B cell (primary cell): Measurements from ENCODE around the gene ERAP2. TPM values are rescaled to one million over a fixed set of nuclear protein-coding genes. Genes with fewer than 3 reads are reported as not detected.
"Not testable (repeated sequence)": the region's sequence is repeated elsewhere in the genome, so short reads cannot be mapped to it uniquely, and the experiment has no call there.

ENCODE experiments used
- ATAC-seq: fragments of 200-7000 bp; cut with Tn5 transposase; one replicate; pipeline ENCODE4 v1.10.0; 2021; ENCODE audit warnings: low read depth, mild to moderate bottlenecking, moderate number of reproducible peaks, moderate library complexity
- CTCF ChIA-PET: fragments of 350-600 bp; sonication (Branson Sonifier 250); formaldehyde crosslinking; loops from one replicate; lab custom pipeline; 2021; ENCODE audit warnings: antibody characterized with exemption, inconsistent platforms; lab: Charles Lee
- POLR2A ChIA-PET: fragments of 350-600 bp; sonication (Branson Sonifier 250); formaldehyde crosslinking; loops from one replicate; lab custom pipeline; 2021; ENCODE audit warnings: antibody characterized with exemption; lab: Charles Lee
- DNase-seq: peaks from one replicate; pipeline ENCODE4 v3.0.0; 2013
- H2AFZ ChIP-seq: 2 replicates; pipeline ENCODE4 v1.6.1; 2012; ENCODE audit warnings: mild to moderate bottlenecking, low read depth, low read length; ENCODE audit not compliant: insufficient read depth, poor library complexity, severe bottlenecking
- H3K27ac ChIP-seq, 2 donors: 1 replicate in 1 of 2; 2 replicates in 1 of 2; pipeline ENCODE4 v1.5.1; 2012 to 2013; ENCODE audit warnings: low read length in 2 of 2, mild to moderate bottlenecking in 2 of 2, moderate library complexity in 1 of 2
- H3K27me3 ChIP-seq, 4 experiments: fragments of 200-600 bp in 1 of 4; sonication (generic) in 1 of 4; replicated peaks in 1 of 4; 1 replicate in 2 of 4; 2 replicates in 2 of 4; pipeline versions ENCODE4 v1.6.1 to v1.7.0; 2013 to 2016; ENCODE audit warnings: low read length in 3 of 4, mild to moderate bottlenecking in 2 of 4, mixed read lengths in 1 of 4, moderate library complexity in 1 of 4; ENCODE audit not compliant: insufficient read depth in 4 of 4, control insufficient read depth in 3 of 4; ENCODE audit errors: control extremely low read depth in 1 of 4
- H3K36me3 ChIP-seq, 2 experiments: replicated peaks in 1 of 2; 1 replicate in 1 of 2; 2 replicates in 1 of 2; pipeline versions ENCODE4 v1.6.1 to v1.7.1; 2013; ENCODE audit warnings: low read length in 1 of 2; ENCODE audit not compliant: insufficient read depth in 2 of 2, control insufficient read depth in 1 of 2; ENCODE audit errors: control extremely low read depth in 1 of 2, extremely low read depth in 1 of 2
- H3K4me1 ChIP-seq, 2 donors: fragments of 200-600 bp in 1 of 2; sonication (generic) in 1 of 2; 1 replicate in 1 of 2; 2 replicates in 1 of 2; pipeline versions ENCODE4 v1.5.1 to v1.6.1; 2013 to 2017; ENCODE audit warnings: low read length in 2 of 2; ENCODE audit not compliant: control insufficient read depth in 2 of 2, insufficient read depth in 2 of 2
- H3K4me2 ChIP-seq: replicated peaks from 2 replicates; pipeline ENCODE3; 2012; ENCODE audit warnings: mild to moderate bottlenecking, low read depth, low read length; ENCODE audit not compliant: poor library complexity, severe bottlenecking
- H3K4me3 ChIP-seq, 5 experiments: fragments of 200-600 bp in 1 of 5; sonication (generic) in 1 of 5; 1 replicate in 3 of 5; 2 replicates in 2 of 5; pipeline versions ENCODE4 v1.5.1 to v1.7.0; 2011 to 2016; ENCODE audit warnings: low read length in 4 of 5, mild to moderate bottlenecking in 4 of 5, low read depth in 2 of 5, control low read depth in 1 of 5, moderate library complexity in 1 of 5; ENCODE audit not compliant: insufficient read depth in 1 of 5; ENCODE audit errors: control extremely low read depth in 1 of 5, extremely low read depth in 1 of 5
- H3K79me2 ChIP-seq: fragments of 200-600 bp; sonication (generic); one replicate; pipeline ENCODE4 v1.6.0; 2016; ENCODE audit warnings: low read length; ENCODE audit not compliant: control insufficient read depth, insufficient read depth
- H3K9ac ChIP-seq: fragments of 200-600 bp; sonication (generic); 2 replicates; pipeline ENCODE4 v1.6.1; 2017; ENCODE audit warnings: mild to moderate bottlenecking, low read length, moderate library complexity
- H3K9me3 ChIP-seq, 3 donors: one replicate each; pipeline versions ENCODE4 v1.6.1 to v1.7.1; 2013; ENCODE audit warnings: low read length in 2 of 3; ENCODE audit not compliant: control insufficient read depth in 2 of 3, insufficient read depth in 1 of 3; ENCODE audit errors: control extremely low read depth in 1 of 3
- H4K20me1 ChIP-seq: 2 replicates; pipeline ENCODE4 v1.6.0; 2012; ENCODE audit warnings: mild to moderate bottlenecking, low read length; ENCODE audit not compliant: insufficient read depth, control insufficient read depth, poor library complexity, severe bottlenecking
- H3K27ac Mint-ChIP-seq: one replicate; pipeline ENCODE4 v1.8.0; 2021; ENCODE audit warnings: mixed read lengths
- H3K27me3 Mint-ChIP-seq: one replicate; pipeline ENCODE4 v1.8.0; 2021; ENCODE audit warnings: mixed read lengths
- H3K4me1 Mint-ChIP-seq: one replicate; pipeline ENCODE4 v1.8.0; 2021; ENCODE audit warnings: mixed read lengths
- H3K4me3 Mint-ChIP-seq: one replicate; pipeline ENCODE4 v1.8.0; 2021; ENCODE audit warnings: mixed read lengths
- H3K9me3 Mint-ChIP-seq: one replicate; pipeline ENCODE4 v1.8.0; 2022; ENCODE audit warnings: mixed read lengths; ENCODE audit not compliant: insufficient read depth
- EZH2 ChIP-seq: IDR thresholded peaks from 2 replicates; pipeline ENCODE4 v1.6.1; 2012; ENCODE audit warnings: borderline replicate concordance, low read depth, mild to moderate bottlenecking, moderate library complexity, low read length; ENCODE audit not compliant: insufficient read depth, poor library complexity, severe bottlenecking
- WGBS: methylation state at CpG from one replicate; pipeline ENCODE4 v1.1.5; 2013; ENCODE audit warnings: missing lambda C conversion rate; ENCODE audit not compliant: insufficient coverage; 5-methylcytosine and 5-hydroxymethylcytosine counted together
- intact Hi-C: fragments of 100-400 bp; cut with micrococcal nuclease; formaldehyde crosslinking; loops from one replicate; pipeline ENCODE4 v1.10.0; 2022
- polyA plus RNA-seq: library from polyadenylated mRNA; depleted of rRNA; stranded (reverse); fragments of >200 nt; gene quantifications from 2 replicates; pipeline ENCODE4 v1.2.3, GENCODE V29; 2012
- total RNA-seq, 2 donors: library from RNA; stranded (reverse); fragments of 120-200 nt in 1 of 2; gene quantifications; 1 replicate in 1 of 2; 2 replicates in 1 of 2; pipeline versions ENCODE4 v1.2.3 to v1.2.4, GENCODE V29; 2013 to 2022
- TF ChIP-seq, protein P1 (sequence below): fragments of 200-600 bp; IDR thresholded peaks from one replicate; pipeline ENCODE4 v1.8.0; 2022; ENCODE audit warnings: antibody characterized with exemption, mild to moderate bottlenecking

The ERAP2 gene
- total and polyA plus RNA-seq, 2 donors (not counting 1 experiment from before 2014, with no cell fraction given), result 18.5 to 74.2 TPM

DNA sequence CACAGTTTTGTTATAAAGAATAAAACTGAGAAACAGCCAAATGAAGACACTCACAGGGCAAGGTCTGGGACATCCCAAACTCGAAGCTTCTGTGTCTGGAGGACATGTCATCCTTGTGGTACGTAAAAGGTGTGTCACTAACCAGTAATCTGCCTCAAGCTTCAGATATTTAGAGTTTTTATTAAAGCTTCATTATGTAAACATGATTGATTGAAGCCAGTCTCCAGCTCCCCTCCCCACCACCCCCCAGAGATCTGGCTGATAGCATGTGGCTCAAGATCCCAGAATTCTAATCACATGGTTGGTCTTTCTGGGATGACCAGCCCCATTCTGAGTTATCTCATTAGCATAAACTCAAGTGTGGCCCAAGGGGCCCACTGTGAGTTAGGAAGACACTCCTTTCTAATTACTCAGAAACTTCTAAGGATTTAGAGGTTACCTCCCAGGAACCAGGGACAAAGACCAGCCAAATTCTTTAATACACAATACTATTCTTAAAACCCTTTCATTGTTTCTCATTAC is 37.2 kb upstream of the ERAP2 start:
- intact Hi-C loops, result no loop called here

DNA sequence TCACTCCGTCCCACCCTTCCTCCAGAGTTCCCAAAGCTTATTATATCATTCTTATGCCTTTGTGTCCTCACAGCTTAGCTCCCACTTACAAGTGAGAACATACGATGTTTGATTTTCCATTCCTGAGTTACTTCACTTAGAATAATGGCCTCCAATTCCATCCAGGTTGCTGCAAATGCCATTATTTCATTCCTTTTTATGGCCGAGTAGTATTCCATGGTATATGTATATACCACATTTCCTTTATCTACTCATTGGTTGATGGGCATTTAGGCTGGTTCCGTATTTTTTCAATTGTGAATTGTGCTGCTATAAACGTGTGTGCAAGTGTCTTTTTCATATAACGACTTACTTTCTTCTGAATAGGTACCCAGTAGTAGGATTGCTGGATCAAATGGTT is 34.4 kb upstream of the ERAP2 start:
- H3K27ac ChIP-seq, H3K36me3 ChIP-seq, H3K4me3 ChIP-seq, H4K20me1 ChIP-seq, H3K27me3 ChIP-seq, H3K79me2 ChIP-seq, H3K9me3 Mint-ChIP-seq, H3K4me2 ChIP-seq, H3K4me3 Mint-ChIP-seq, H3K27me3 Mint-ChIP-seq, H3K4me1 ChIP-seq, POLR2A ChIA-PET, H3K9me3 ChIP-seq, ATAC-seq, CTCF ChIA-PET, DNase-seq, H3K9ac ChIP-seq, H3K27ac Mint-ChIP-seq, intact Hi-C loops, H2AFZ ChIP-seq: not testable (repeated sequence)
- peaks cover 14% of the 10 kb centered on the region for H3K4me1 Mint-ChIP-seq
- 80% methylated on average over 2 of the region's 6 CpGs for WGBS

More for the DNA sequence above, 37.2 kb upstream of the ERAP2 start:
- no CpG with 5 or more reads among the region's 2 CpGs for WGBS
- no peak for DNase-seq
- no peak overlapping the region for H3K27ac ChIP-seq
- Mint-ChIP-seq H3K27me3 (no peaks in the 10 kb centered on the region), H3K27ac (no peak overlapping the region), H3K9me3 (no peaks in the 10 kb centered on the region), H3K4me1 (peaks cover 8% of the 10 kb centered on the region), H3K4me3 (no peak overlapping the region)
- H2AFZ ChIP-seq, result no peak overlapping the region
- H3K36me3 ChIP-seq, result no peaks in the 10 kb centered on the region
- no peak for ATAC-seq
- CTCF ChIA-PET, result no interaction called here
- no peaks in the 10 kb centered on the region for H3K79me2 ChIP-seq
- no peak overlapping the region for H3K9ac ChIP-seq
- no peaks in the 10 kb centered on the region for H3K9me3 ChIP-seq
- TF ChIP-seq, protein P1, sequence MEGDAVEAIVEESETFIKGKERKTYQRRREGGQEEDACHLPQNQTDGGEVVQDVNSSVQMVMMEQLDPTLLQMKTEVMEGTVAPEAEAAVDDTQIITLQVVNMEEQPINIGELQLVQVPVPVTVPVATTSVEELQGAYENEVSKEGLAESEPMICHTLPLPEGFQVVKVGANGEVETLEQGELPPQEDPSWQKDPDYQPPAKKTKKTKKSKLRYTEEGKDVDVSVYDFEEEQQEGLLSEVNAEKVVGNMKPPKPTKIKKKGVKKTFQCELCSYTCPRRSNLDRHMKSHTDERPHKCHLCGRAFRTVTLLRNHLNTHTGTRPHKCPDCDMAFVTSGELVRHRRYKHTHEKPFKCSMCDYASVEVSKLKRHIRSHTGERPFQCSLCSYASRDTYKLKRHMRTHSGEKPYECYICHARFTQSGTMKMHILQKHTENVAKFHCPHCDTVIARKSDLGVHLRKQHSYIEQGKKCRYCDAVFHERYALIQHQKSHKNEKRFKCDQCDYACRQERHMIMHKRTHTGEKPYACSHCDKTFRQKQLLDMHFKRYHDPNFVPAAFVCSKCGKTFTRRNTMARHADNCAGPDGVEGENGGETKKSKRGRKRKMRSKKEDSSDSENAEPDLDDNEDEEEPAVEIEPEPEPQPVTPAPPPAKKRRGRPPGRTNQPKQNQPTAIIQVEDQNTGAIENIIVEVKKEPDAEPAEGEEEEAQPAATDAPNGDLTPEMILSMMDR, result no peak
- TF ChIP-seq EZH2, result no peak
- no peaks in the 10 kb centered on the region for H3K4me1 ChIP-seq
- POLR2A ChIA-PET, result interaction anchor here (0.9 kb wide), 1 partner anchor 31 kb away, joined by 4 read pairs; no protein-coding TSS in a partner anchor
- H3K27me3 ChIP-seq, result no peaks in the 10 kb centered on the region
- H3K4me2 ChIP-seq, result no peak overlapping the region
- H4K20me1 ChIP-seq, result no peaks in the 10 kb centered on the region
- no peak overlapping the region for H3K4me3 ChIP-seq
